Body of pancreas (tissue), 4 donors: ENCODE results near the gene SUPT3H. TPM values are rescaled to one million over a fixed set of nuclear protein-coding genes. Genes with fewer than 3 reads are reported as not detected.
"Not testable (repeated sequence)": the region's sequence is repeated elsewhere in the genome, so short reads cannot be mapped to it uniquely, and the experiment has no call there.

Source experiments
- ATAC-seq: fragments of 150-250 bp; one replicate; pipeline ENCODE4 v1.9.1; 2016
- DNase-seq, 4 donors: peaks; one replicate each; pipeline ENCODE4 v3.0.0-alpha.2; 2019
- H3K27ac ChIP-seq, 4 donors: fragments of 200-600 bp; sonication (generic); 1 replicate in 3 of 4; 2 replicates in 1 of 4; pipeline versions ENCODE4 v1.5.1 to v1.6.1; 2016 to 2019; ENCODE audit warnings: mild to moderate bottlenecking in 1 of 4, mixed read lengths in 1 of 4, moderate library complexity in 1 of 4
- H3K27me3 ChIP-seq, 2 donors: fragments of 200-600 bp; sonication (generic); one replicate each; pipeline ENCODE4 v1.6.0; 2016; ENCODE audit warnings: mild to moderate bottlenecking in 1 of 2
- H3K36me3 ChIP-seq, 2 donors: fragments of 200-600 bp; sonication (generic); replicated peaks in 1 of 2; 2 replicates each; pipeline ENCODE4 v1.5.1; 2016; ENCODE audit warnings: low read depth in 2 of 2; ENCODE audit not compliant: insufficient read depth in 1 of 2
- H3K4me1 ChIP-seq: fragments of 200-600 bp; sonication (generic); one replicate; pipeline ENCODE4 v1.6.0; 2016
- H3K4me3 ChIP-seq, 2 donors: fragments of 200-600 bp; sonication (generic); 1 replicate in 1 of 2; 2 replicates in 1 of 2; pipeline ENCODE4 v1.5.1; 2016 to 2019
- H3K9me3 ChIP-seq, 3 donors: fragments of 200-600 bp; sonication (generic); 1 replicate in 2 of 3; 2 replicates in 1 of 3; pipeline ENCODE4 v1.5.1; 2016
- CTCF ChIP-seq, 7 experiments: fragments of 450-650 bp in 4 of 7; fragments of 200-600 bp in 3 of 7; sonication (generic) in 3 of 7; IDR thresholded peaks; one replicate each; pipeline ENCODE4 v1.5.1; 2016 to 2019; ENCODE audit warnings: antibody characterized with exemption in 7 of 7
- POLR2A ChIP-seq, 3 donors: fragments of 450-650 bp; IDR thresholded peaks; one replicate each; pipeline ENCODE4 v1.6.1; 2016; ENCODE audit warnings: antibody characterized with exemption in 3 of 3, mild to moderate bottlenecking in 2 of 3
- WGBS, 2 donors: methylation state at CpG; one replicate each; pipeline ENCODE4 v1.1.5; 2017; 5-methylcytosine and 5-hydroxymethylcytosine counted together
- intact Hi-C: fragments of 100-400 bp; cut with DNase I; formaldehyde crosslinking; loops from one replicate; pipeline ENCODE4 v1.15.1; 2023
- total RNA-seq, 2 donors: library from RNA; depleted of rRNA; stranded (reverse); fragments of >200 nt; gene quantifications; one replicate each; pipeline ENCODE4 v1.1.0, GENCODE V29; 2016

The SUPT3H gene
- total RNA-seq, 2 donors from 2014 or later, result 4.9 to 6.7 TPM

DNA sequence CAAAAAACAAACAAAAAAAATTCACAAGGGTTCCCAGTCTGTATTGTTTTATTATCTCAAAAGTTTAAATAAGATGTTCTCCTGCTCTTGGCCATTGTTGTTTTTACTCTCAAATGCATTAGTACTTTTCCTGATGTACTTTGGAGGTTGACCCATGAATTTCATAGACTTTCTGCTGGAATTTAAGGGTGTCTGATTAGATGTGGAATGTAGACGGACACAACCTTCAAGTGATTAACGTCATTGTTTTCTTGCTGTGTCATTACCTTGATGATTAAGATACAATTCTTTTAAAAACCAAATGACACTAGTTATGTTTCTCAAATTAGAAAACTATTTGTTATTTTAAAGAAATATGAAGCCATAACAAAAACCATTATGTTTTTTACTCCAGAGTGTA lies 471.0 kb downstream of the SUPT3H start:
- Histone ChIP-seq H3K27me3 (no peaks in the 10 kb centered on the region), H3K4me1 (no peaks in the 10 kb centered on the region), H3K36me3 (no peaks in the 10 kb centered on the region), H3K4me3 (no peak overlapping the region), H3K27ac (no peak overlapping the region), H3K9me3 (no peaks in the 10 kb centered on the region)
- 60 to 71% methylated on average over 2 of the region's 2 CpGs for WGBS, 2 donors
- intact Hi-C loops, result no loop called here
- no peak for DNase-seq
- no peak for ATAC-seq
- TF ChIP-seq POLR2A (IDR thresholded peaks at IDR 0.05), result no peak
- TF ChIP-seq CTCF (IDR thresholded peaks at IDR 0.05), result no peak

GRCh38 chr6:44900358-44900757 lies 477.4 kb downstream of the SUPT3H start:
- DNase-seq, H3K9me3 ChIP-seq, H3K4me3 ChIP-seq, H3K27ac ChIP-seq, ATAC-seq, H3K27me3 ChIP-seq, H3K36me3 ChIP-seq, H3K4me1 ChIP-seq, intact Hi-C loops: not testable (repeated sequence)
- WGBS, 2 donors, result 89% methylated on average over 5 to 11 of the region's 11 CpGs

- Histone ChIP-seq H3K27ac (no peak overlapping the region), H3K9me3 (no peaks in the 10 kb centered on the region), H3K27me3 (no peaks in the 10 kb centered on the region), H3K4me3 (no peak overlapping the region), H3K36me3 (no peaks in the 10 kb centered on the region), H3K4me1 (no peaks in the 10 kb centered on the region)
- no peak for ATAC-seq
- 92 to 93% methylated on average over 4 to 6 of the region's 10 CpGs for WGBS, 2 donors
- intact Hi-C loops, result no loop called here
- no peak for DNase-seq
- TF ChIP-seq CTCF (IDR thresholded peaks at IDR 0.05) (no peak), POLR2A (IDR thresholded peaks at IDR 0.05) (no peak)
Observed at GRCh38 chr6:44898296-44898930, 479.3 kb downstream of the SUPT3H start.

DNA sequence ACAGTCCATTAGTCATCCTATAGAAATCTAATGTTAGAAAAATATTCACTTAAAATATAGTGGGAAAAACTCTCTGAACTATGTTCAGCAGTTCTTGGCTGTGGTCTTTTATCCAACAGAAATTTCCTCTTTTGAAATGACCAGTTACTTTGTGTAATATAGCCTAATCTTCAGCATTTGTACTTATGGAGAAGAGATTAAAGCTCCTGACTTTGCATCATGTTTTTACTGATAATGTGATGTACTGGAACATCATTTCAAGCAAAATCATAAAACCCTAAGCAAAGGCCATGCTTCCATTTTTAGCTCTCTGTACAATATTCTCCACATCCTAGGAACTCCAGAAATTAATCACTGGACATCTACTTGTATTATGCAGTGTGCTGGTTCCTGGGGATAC lies 480.4 kb downstream of the SUPT3H start:
- no peak for ATAC-seq
- intact Hi-C loops, result no loop called here
- no peak overlapping the region for H3K4me3 ChIP-seq
- TF ChIP-seq POLR2A (IDR thresholded peaks at IDR 0.05) (no peak), CTCF (IDR thresholded peaks at IDR 0.05) (no peak)
- no peak overlapping the region for H3K27ac ChIP-seq
- no peaks in the 10 kb centered on the region for H3K27me3 ChIP-seq
- H3K36me3 ChIP-seq, result no peaks in the 10 kb centered on the region
- no peaks in the 10 kb centered on the region for H3K4me1 ChIP-seq
- DNase-seq, result no peak
- H3K9me3 ChIP-seq, result no peaks in the 10 kb centered on the region

GRCh38 chr6:44896701-44897100 lies 481.0 kb downstream of the SUPT3H start:
- DNase-seq (no peak), ATAC-seq (no peak)
- no peaks in the 10 kb centered on the region for H3K9me3 ChIP-seq
- no peaks in the 10 kb centered on the region for H3K4me1 ChIP-seq
- TF ChIP-seq CTCF (IDR thresholded peaks at IDR 0.05), result no peak
- TF ChIP-seq POLR2A (IDR thresholded peaks at IDR 0.05), result no peak
- H3K36me3 ChIP-seq, result no peaks in the 10 kb centered on the region
- no peaks in the 10 kb centered on the region for H3K27me3 ChIP-seq
- no peak overlapping the region for H3K27ac ChIP-seq
- whole genome bisulfite sequencing, 2 donors, result 55 to 64% methylated on average over 4 of the region's 4 CpGs
- intact Hi-C loops, result no loop called here
- H3K4me3 ChIP-seq, result no peak overlapping the region
